Activated naive CD4-positive, alpha-beta T cell treated with anti-CD3 and anti-CD28 coated beads, Interleukin-2, amount 50 U/mL, for 24 hours (primary cell): ENCODE measurements around the gene ABLIM1.

ENCODE experiments used
- H3K27ac Mint-ChIP-seq: one replicate; pipeline ENCODE4 v1.8.0; 2021; ENCODE audit warnings: mild to moderate bottlenecking, mixed read lengths
- H3K27me3 Mint-ChIP-seq: one replicate; pipeline ENCODE4 v1.8.0; 2021; ENCODE audit warnings: mixed read lengths
- H3K36me3 Mint-ChIP-seq: one replicate; pipeline ENCODE4 v1.8.0; 2021; ENCODE audit warnings: mixed read lengths
- H3K4me1 Mint-ChIP-seq: one replicate; pipeline ENCODE4 v1.8.0; 2021; ENCODE audit warnings: mixed read lengths
- H3K4me3 Mint-ChIP-seq: one replicate; pipeline ENCODE4 v1.8.0; 2021; ENCODE audit warnings: mild to moderate bottlenecking, mixed read lengths
- H3K9me3 Mint-ChIP-seq: one replicate; pipeline ENCODE4 v1.8.0; 2021; ENCODE audit warnings: mixed read lengths

The ABLIM1 gene

DNA sequence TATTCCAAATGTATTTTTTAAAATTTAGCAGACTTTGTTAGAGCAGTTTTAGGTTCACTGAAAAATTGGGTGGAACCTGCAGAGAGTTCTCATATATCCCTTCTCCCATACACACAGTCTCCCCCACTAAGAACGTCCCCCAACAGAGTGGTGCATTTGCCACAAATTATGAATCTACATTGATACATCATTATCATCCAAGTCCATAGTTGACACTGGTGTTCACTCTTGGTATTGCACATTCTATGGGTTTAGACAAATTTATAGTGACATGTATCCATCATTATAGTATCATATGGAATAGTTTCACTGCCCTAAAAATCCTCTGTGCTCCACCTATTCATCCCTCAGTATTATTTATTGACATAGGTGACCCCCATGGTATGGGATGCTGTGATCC is 156.4 kb downstream of the ABLIM1 start:
- peaks cover 15% of the 10 kb centered on the region for H3K36me3 Mint-ChIP-seq
- H3K27me3 Mint-ChIP-seq: no peaks in the 10 kb centered on the region
- peak overlapping the region; percentile 33 for H3K4me3 Mint-ChIP-seq
- peak overlapping the region; percentile 92 for H3K27ac Mint-ChIP-seq
- H3K4me1 Mint-ChIP-seq: peaks cover 95% of the 10 kb centered on the region
- no peaks in the 10 kb centered on the region for H3K9me3 Mint-ChIP-seq

DNA sequence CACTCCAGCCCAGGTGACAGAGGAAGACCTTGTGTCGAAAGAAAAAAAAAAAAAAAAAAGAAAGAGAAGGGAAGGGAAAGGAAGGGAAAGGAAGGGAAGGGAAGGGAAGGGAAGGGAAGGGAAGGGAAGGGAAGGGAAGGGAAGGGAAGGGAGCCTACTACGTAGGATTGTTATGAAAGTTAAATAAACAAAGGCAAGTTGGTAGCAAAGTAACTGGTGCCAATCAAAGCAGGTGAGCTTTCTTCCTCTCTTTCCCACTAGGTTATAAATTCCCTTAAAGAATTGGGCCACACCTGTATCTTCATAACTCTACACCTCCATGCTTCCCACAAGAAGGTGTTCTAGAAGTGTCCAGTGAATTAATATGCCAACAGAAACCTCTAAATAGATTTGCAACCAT is 157.4 kb downstream of the ABLIM1 start:
- Mint-ChIP-seq H3K4me3 (no peak overlapping the region), H3K36me3 (peaks cover 15% of the 10 kb centered on the region), H3K27me3 (no peaks in the 10 kb centered on the region), H3K4me1 (peaks cover 93% of the 10 kb centered on the region), H3K27ac (peak overlapping the region; percentile 98), H3K9me3 (no peaks in the 10 kb centered on the region)

DNA sequence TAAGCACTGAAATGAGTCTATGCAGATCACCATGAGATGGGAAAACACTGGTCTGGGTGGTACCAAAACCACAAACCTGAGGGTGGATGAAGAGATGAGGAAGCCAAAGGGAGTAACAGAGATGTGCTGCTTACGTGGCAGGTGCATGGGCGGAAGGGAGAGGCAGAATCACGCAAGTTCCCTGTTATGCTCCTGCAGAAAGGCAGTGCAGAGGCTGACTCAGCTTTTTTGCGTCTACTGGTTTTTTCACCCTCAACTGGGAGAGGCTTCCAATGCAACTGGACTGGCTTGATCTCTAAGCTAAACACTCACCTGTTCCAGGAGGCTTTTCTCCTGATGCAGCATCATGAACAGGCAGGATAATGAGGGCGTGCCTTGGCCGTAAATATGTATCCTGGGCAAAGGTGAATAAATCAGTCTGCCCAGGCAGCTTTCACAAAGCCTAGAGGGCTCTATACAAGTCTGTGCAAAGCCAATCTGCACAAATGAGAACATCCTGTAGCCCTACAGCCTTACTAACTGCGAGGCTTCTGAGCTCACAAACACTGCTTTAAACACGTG is 158.4 kb downstream of the ABLIM1 start:
- peaks cover 93% of the 10 kb centered on the region for H3K4me1 Mint-ChIP-seq
- no peaks in the 10 kb centered on the region for H3K27me3 Mint-ChIP-seq
- H3K27ac Mint-ChIP-seq: peak overlapping the region; percentile 98
- no peaks in the 10 kb centered on the region for H3K9me3 Mint-ChIP-seq
- H3K36me3 Mint-ChIP-seq: peaks cover 22% of the 10 kb centered on the region
- H3K4me3 Mint-ChIP-seq: peak overlapping the region; percentile 79

DNA sequence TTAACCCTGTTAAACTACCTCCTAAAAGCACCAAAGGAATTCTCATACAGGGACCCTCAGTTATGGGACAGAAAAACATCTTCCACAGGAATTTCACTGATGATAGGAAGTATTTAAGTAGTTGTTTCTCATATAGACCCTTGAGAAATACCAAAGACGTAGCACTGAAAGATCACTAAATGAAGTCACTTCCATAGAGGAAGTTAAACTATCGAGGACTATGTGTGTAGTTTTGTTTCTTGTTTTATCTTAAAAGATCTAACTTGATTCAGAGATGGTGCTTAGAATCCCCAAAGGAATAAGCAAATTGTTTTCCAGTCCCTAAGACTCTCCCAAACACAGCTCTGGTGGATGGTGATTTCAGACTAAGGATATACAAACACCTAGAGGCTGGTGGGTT is 159.0 kb downstream of the ABLIM1 start:
- H3K9me3 Mint-ChIP-seq: no peaks in the 10 kb centered on the region

DNA sequence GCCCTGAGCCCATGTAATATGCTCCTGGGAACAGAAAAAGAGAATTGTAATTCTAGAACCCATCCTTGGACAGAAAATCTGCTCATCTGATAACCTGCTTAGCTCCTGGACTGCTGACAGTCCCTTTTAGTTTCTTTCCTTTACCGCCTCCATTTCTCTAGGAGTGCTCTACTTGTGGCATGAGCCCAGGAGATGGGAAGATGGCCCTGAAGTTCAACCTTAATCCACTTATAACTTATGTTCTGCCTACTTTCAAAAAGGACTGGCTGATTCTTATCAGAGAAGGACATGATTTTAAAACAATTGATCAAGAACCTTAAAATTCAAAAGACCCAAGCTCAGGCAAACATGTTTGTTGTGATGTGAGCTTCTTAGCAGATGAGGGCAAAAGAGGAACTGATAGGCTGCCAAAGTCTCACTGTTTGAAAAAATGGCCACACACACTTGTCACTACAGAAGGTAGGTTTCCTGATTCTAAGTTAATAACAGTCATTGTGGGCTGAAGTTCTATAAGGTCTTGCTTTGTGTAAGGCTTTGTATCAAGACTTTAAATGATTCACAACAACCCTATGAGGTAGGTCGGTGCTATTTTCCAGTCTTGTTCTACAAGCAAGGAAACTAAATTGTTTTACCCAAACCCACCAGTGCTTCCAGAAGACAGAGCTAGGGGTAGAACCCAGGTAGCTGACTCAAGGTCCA is 159.5 kb downstream of the ABLIM1 start:
- Mint-ChIP-seq H3K36me3 (peaks cover 21% of the 10 kb centered on the region), H3K9me3 (no peaks in the 10 kb centered on the region), H3K27ac (peak overlapping the region; percentile 98), H3K4me1 (peaks cover 93% of the 10 kb centered on the region), H3K4me3 (peak overlapping the region; percentile 79), H3K27me3 (no peaks in the 10 kb centered on the region)

More for the DNA sequence above, 159.0 kb downstream of the ABLIM1 start:
- peak overlapping the region; percentile 98 for H3K27ac Mint-ChIP-seq
- H3K27me3 Mint-ChIP-seq: no peaks in the 10 kb centered on the region
- peaks cover 93% of the 10 kb centered on the region for H3K4me1 Mint-ChIP-seq
- peaks cover 23% of the 10 kb centered on the region for H3K36me3 Mint-ChIP-seq
- H3K4me3 Mint-ChIP-seq: peak overlapping the region; percentile 79

DNA sequence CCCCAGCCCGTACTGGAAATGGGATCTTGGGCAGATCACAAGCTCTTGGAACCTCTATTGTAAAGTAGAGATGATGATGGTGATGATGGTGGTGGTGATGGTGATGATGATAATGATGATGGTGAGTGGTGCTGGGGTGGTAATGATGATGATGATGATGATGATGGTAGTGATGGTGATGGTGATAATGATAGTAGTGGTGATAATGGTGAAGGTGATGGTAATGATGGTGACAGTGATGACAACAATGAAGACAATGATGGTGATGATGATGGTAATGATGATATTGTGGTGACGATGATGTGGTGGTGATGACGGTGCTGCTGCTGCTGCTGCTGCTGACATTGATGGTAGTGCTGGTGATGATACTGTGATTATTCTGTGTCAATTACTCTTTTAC is 162.8 kb downstream of the ABLIM1 start:
- H3K36me3 Mint-ChIP-seq: peaks cover 23% of the 10 kb centered on the region
- H3K27ac Mint-ChIP-seq: peak overlapping the region; percentile 84
- peak overlapping the region; percentile 1 for H3K4me3 Mint-ChIP-seq
- H3K4me1 Mint-ChIP-seq: peaks cover 89% of the 10 kb centered on the region
- no peaks in the 10 kb centered on the region for H3K27me3 Mint-ChIP-seq
- no peaks in the 10 kb centered on the region for H3K9me3 Mint-ChIP-seq

DNA sequence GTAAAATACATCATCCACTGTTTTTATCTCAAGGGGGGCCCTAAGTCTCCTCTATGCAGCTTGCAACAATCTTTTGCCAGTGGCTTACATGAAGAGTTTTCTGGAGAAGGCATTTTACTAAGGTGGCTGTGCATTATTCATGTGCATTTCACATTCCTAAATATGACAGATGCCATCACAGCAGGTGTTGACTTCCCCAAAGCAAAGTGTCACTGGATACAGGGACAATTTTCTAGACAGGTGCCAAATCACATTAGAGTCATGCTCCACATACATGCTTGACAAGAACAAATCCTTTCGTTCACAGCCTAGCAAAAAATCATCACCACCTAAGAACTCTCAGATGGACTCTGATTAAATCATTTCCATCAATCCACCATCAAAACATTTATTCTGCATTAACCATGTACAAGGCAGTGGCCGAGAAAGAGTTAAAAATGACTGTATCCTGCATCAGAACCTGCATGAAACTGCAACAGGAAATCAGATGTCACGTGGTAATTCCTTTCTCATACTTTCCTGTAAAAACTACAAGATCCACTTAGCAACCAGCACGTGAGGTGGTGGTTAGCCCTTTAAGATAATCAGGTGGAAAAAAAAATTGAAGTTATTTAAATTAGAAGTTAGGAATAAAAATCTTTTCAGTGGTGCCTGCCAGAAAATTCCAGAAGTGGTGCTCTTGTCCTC is 165.6 kb downstream of the ABLIM1 start:
- Mint-ChIP-seq H3K9me3 (no peaks in the 10 kb centered on the region), H3K36me3 (peaks cover 23% of the 10 kb centered on the region), H3K27me3 (no peaks in the 10 kb centered on the region), H3K27ac (peak overlapping the region; percentile 90), H3K4me3 (peak overlapping the region; percentile 72), H3K4me1 (peaks cover 80% of the 10 kb centered on the region)

DNA sequence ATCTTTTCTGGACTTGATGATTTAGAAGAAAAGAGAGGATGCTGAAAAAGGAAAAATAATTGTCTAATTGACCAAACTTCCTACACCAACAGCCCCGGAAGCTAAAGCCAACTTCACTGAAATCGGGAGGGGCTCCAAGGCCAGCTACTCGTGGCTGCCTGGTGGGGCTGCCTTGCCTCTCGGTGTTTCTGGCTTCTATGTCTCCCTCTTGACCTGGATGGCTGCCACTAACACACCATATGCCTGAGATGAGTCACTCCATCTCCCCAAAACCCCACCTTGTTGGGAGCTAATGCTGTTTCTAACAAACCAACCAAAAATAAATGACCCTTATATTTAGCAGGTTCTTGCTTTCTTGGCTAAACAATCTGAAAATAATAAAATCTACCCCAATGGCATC is 166.1 kb downstream of the ABLIM1 start:
- H3K9me3 Mint-ChIP-seq: no peaks in the 10 kb centered on the region
- peak overlapping the region; percentile 90 for H3K27ac Mint-ChIP-seq
- H3K36me3 Mint-ChIP-seq: peaks cover 24% of the 10 kb centered on the region
- H3K4me3 Mint-ChIP-seq: peak overlapping the region; percentile 72
- H3K27me3 Mint-ChIP-seq: no peaks in the 10 kb centered on the region
- peaks cover 83% of the 10 kb centered on the region for H3K4me1 Mint-ChIP-seq

DNA sequence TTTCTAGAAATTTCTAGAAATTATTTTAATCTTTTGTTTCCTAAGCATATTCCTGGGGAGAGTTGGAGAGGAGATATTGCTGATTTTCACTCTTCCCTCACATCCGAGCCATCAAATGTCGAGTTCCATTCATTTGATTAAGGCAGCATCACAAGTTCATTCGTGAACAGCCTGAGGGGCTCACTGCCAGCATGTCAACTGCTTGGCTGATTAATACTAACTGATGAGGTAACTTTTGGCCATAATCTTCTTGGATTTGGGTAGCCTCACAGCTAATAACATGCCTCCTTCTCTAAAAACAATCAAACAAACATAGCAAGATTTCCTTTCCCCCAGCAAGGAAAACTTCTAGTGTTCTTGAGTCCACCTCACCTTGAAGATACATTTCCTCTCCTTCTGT is 166.7 kb downstream of the ABLIM1 start:
- Mint-ChIP-seq H3K36me3 (peaks cover 24% of the 10 kb centered on the region), H3K4me1 (peaks cover 83% of the 10 kb centered on the region), H3K27ac (peak overlapping the region; percentile 90), H3K27me3 (no peaks in the 10 kb centered on the region), H3K9me3 (no peaks in the 10 kb centered on the region), H3K4me3 (peak overlapping the region; percentile 72)

DNA sequence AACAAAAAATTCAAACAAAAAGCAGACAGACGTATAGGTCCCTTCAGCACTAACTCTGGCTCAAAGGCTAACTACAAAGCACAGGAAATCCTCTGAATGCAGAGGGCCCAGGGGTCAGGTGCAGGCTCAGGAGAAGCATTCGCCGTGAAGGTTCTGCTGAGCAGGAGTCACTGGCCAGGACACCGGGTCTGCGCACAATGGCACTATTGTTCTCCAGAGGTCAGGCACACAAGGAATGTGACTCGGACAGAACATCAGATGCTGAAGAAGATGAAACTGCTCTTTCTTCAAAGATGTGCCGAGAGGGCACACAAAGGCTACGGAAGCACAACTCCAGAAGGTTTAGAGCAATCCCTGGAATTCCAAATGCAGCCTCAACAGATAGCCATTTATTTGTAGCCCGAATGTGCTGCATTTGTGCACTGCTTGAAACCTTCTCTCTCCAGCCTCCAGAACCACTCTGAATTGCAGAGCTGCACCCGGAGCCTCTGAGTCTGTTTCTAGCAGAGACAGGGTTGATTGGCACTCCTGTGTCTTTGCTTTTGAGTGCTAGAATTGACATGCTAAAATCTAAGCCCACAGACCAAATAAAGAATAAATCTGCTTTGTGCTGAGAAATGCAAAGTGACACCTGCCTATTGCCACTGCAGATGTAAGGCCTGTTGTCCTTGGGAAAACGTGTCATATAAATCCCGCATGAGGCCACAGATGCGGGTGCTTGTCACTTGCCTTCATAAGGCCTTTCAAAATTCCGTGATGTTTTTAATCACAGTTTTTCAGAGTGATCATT is 168.4 kb downstream of the ABLIM1 start:
- Mint-ChIP-seq H3K27me3 (no peaks in the 10 kb centered on the region), H3K36me3 (peaks cover 23% of the 10 kb centered on the region)

DNA sequence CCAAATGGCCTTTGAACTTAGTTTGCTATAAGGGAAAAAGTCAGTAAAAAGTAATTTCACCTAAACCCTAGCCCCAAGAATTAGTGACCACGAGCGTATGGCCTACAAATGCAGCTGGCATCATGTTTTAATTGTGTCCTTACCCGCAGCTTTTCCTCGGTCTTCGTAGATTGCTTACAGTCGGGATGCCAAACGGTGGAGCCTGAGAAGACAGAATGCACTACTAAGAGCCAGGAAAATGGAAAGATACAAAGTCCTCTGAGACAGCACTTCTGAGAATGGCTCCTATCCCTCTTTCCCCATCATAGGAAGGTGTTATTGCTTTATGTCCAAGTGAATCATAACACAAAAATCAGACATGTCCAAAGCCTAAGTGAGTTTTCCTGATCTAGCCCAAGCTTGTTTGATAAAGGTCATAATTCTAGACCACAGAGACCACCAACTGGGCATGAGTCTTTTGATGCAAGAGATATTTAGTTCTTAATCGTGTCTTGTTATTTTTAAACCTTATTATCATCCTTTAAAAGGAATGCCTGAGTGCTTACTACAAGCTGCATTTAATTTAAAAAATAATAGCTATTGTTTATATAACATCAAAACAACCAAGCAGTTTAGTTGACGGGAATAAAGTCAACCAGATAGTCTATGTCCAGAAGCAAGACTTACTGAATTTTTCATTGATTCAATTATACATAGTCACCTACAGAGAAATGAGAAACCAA is 170.1 kb downstream of the ABLIM1 start:
- H3K9me3 Mint-ChIP-seq: no peaks in the 10 kb centered on the region
- H3K27ac Mint-ChIP-seq: peak overlapping the region; percentile 93
- peaks cover 70% of the 10 kb centered on the region for H3K4me1 Mint-ChIP-seq
- H3K36me3 Mint-ChIP-seq: peaks cover 22% of the 10 kb centered on the region
- no peaks in the 10 kb centered on the region for H3K27me3 Mint-ChIP-seq
- peak overlapping the region; percentile 42 for H3K4me3 Mint-ChIP-seq

More for the DNA sequence above, 168.4 kb downstream of the ABLIM1 start:
- Mint-ChIP-seq H3K27ac (peak overlapping the region; percentile 52), H3K4me1 (peaks cover 73% of the 10 kb centered on the region), H3K9me3 (no peaks in the 10 kb centered on the region), H3K4me3 (no peak overlapping the region)

DNA sequence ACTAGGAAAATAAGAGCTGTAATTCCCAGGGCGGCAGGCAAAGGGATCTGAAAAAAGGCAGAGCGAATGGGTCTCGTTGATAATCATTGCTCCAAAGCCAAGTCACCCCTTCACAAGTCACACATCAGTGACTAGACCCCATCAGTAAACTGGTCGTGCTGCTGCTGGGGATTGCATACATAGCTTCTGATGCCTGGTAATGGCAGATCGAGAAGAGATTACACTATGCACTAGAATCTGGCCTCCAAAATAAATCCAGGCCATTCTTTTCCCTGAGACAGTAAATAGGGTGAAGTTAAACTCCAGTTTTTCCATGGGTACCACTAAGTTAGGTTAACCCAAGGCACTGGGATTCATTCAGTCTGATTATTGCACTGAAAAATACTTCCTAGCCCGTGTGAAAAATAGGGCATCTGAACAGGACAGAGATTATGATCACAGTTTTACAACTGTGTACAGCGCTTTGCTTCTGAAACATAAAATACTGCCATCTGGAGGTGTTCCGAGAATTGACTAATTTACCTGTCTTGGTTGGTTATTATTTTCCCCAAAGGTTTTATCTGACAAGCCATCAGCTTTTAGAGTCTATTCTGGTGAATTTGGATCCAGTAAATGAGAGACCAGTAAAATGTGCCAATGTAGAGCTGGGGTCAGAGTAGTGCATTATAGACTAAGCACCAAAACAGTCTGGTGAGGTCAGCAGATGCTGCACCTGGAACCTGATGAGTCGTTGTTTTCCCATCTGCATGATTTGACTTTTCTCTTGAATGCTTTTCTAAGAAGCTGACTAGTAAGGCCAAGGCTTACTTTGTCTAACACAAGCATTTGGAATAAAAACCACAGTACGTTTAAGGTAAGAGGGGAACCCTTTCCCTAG is 170.9 kb downstream of the ABLIM1 start:
- no peaks in the 10 kb centered on the region for H3K9me3 Mint-ChIP-seq
- H3K4me3 Mint-ChIP-seq: peak overlapping the region; percentile 42
- peaks cover 70% of the 10 kb centered on the region for H3K4me1 Mint-ChIP-seq
- no peaks in the 10 kb centered on the region for H3K27me3 Mint-ChIP-seq
- peaks cover 20% of the 10 kb centered on the region for H3K36me3 Mint-ChIP-seq
- peak overlapping the region; percentile 93 for H3K27ac Mint-ChIP-seq

DNA sequence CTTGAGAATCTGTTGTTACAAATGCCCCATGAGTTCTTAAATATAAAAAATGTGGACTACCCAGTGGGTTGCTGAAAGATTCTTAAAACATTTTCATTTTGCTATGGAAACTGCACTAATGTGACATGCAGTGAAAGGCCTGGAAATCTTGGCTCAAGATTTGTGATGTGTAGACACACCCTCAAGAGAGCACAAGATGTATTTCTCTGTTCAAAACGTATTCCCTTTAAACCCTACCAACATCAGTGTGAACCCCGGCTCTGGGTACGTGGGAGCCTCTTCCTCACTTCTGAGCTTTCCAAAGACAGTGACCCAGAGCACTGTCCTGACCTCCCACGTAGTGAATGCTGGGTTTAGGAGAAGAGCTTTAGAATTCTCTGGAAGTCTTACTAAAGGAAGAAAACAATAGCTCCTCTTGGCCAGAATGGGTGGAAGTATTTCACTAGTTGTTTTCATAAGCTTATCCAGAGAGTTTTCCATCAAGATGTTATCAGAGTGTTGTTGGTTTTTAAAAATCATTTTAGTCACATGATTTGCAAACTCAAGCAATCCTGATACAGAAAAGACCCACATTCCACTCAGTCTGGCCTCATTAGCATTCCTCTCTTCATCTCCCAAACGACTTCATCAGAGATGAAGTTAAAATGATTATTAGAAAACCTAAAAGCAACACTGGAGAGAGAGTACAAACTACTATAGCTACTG is 172.2 kb downstream of the ABLIM1 start:
- H3K27me3 Mint-ChIP-seq: no peaks in the 10 kb centered on the region
- H3K4me1 Mint-ChIP-seq: peaks cover 71% of the 10 kb centered on the region
- H3K4me3 Mint-ChIP-seq: no peak overlapping the region
- H3K36me3 Mint-ChIP-seq: peaks cover 15% of the 10 kb centered on the region
- no peaks in the 10 kb centered on the region for H3K9me3 Mint-ChIP-seq
- H3K27ac Mint-ChIP-seq: peak overlapping the region; percentile 51

DNA sequence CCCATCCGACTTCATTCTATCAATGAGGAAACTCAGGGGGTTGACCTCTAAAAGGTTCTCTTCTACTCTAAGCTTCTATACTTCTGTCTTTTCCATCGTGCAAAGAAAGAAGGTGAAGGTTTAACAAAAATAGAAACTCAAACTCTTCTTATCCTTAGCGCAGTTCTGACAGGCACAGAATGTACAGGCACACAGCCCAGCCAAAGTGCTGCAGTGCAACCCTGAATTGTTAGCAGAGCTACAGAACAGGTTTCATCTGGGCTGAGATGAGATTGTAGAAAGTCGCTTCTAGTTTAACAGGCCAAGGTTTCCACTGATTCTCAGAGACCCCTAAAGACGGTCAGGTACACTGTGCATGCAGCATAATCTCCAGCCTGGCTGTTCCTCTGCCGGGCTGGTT is 174.5 kb downstream of the ABLIM1 start:
- Mint-ChIP-seq H3K36me3 (peaks cover 19% of the 10 kb centered on the region), H3K4me3 (no peak overlapping the region), H3K27ac (peak overlapping the region; percentile 55), H3K9me3 (no peaks in the 10 kb centered on the region), H3K27me3 (no peaks in the 10 kb centered on the region), H3K4me1 (peaks cover 85% of the 10 kb centered on the region)
